HTR-8/SVneo (cell line): Measurements from ENCODE around the gene BRIX1.
A peak's percentile ranks its signal among the peaks of the same experiment; 100 is the strongest.
"Not testable (repeated sequence)": the region's sequence is repeated elsewhere in the genome, so short reads cannot be mapped to it uniquely, and the experiment has no call there.

Experiments used
- DNase-seq: peaks from one replicate; pipeline ENCODE4 v3.0.0; 2011; ENCODE audit warnings: low spot score, mixed read lengths; ENCODE audit not compliant: insufficient read length
- FAIRE-seq: peaks from 2 replicates; lab custom pipeline; 2011; peaks lifted over from hg19 to GRCh38; lab: Jason Lieb, UNC

The BRIX1 gene

GRCh38 chr5:34957321-34957720, 41.8 kb downstream of the BRIX1 start:
- DNase-seq (no peak), FAIRE-seq (no peak)

GRCh38 chr5:34957857-34958690, 42.6 kb downstream of the BRIX1 start:
- FAIRE-seq, result no peak
- peak; percentile 67 for DNase-seq

GRCh38 chr5:34959323-34959722, 43.8 kb downstream of the BRIX1 start:
- FAIRE-seq (peak; percentile 28), DNase-seq (peak; percentile 44)

GRCh38 chr5:34967540-34967939, 52.0 kb downstream of the BRIX1 start:
- FAIRE-seq (no peak), DNase-seq (no peak)

GRCh38 chr5:34968258-34968657, 52.7 kb downstream of the BRIX1 start:
- DNase-seq (no peak), FAIRE-seq (peak; percentile 68)

GRCh38 chr5:34970552-34970951, 55.0 kb downstream of the BRIX1 start:
- FAIRE-seq (no peak), DNase-seq (no peak)

GRCh38 chr5:34971655-34972054, 56.1 kb downstream of the BRIX1 start:
- FAIRE-seq, result not testable (repeated sequence)

More at GRCh38 chr5:34971655-34972054, 56.1 kb downstream of the BRIX1 start:
- not testable (repeated sequence) for DNase-seq
